Cardiac fibroblast (primary cell): Measurements from ENCODE around the gene SKI.
A peak's percentile ranks its signal among the peaks of the same experiment; 100 is the strongest.

Experiments
- DNase-seq, 2 donors: peaks; one replicate each; pipeline versions ENCODE4 v3.0.0 to v3.0.0-alpha.2; 2010; ENCODE audit warnings: low read depth in 2 of 2
- H3K4me3 ChIP-seq, 2 donors: replicated peaks in 1 of 2; 1 replicate in 1 of 2; 2 replicates in 1 of 2; pipeline ENCODE4 v1.5.1; 2011; ENCODE audit warnings: low read depth in 2 of 2, low read length in 2 of 2, mild to moderate bottlenecking in 2 of 2, moderate library complexity in 1 of 2
- CTCF ChIP-seq: IDR thresholded peaks from one replicate; pipeline ENCODE4 v1.5.1; 2011; ENCODE audit warnings: low read depth, mild to moderate bottlenecking, low read length, inconsistent platforms

Gene SKI

GRCh38 chr1:2194319-2194897 lies 33.7 kb upstream of the SKI start, which contains the start of gene FAAP20:
Gene FAAP20 (minus strand): TSS chr1:2194772. CDS start chr1:2194749, 23 bp downstream.
- no peak for TF ChIP-seq CTCF
- peak within 1 kb of the TSS; percentile 46 to 62 for H3K4me3 ChIP-seq
- peak; percentile 75 to 77 for DNase-seq

GRCh38 chr1:2194898-2195673 lies 33.0 kb upstream of the SKI start:
- DNase-seq: peak; percentile 90 to 91
- peak; percentile 83 for TF ChIP-seq CTCF
- H3K4me3 ChIP-seq: peak overlapping the region; percentile 42 to 62

- no peak overlapping the region for H3K4me3 ChIP-seq
- no peak for DNase-seq
- TF ChIP-seq CTCF: no peak
Observed at GRCh38 chr1:2195785-2196184, 32.3 kb upstream of the SKI start.

- DNase-seq: no peak
- TF ChIP-seq CTCF: no peak
- no peak overlapping the region for H3K4me3 ChIP-seq
Observed at GRCh38 chr1:2196901-2197638, 31.0 kb upstream of the SKI start.

GRCh38 chr1:2197707-2198165 lies 30.4 kb upstream of the SKI start:
- TF ChIP-seq CTCF: no peak
- DNase-seq: no peak
- no peak overlapping the region for H3K4me3 ChIP-seq

- TF ChIP-seq CTCF: no peak
- no peak for DNase-seq
- no peak overlapping the region for H3K4me3 ChIP-seq
Observed at GRCh38 chr1:2198571-2198970, 29.5 kb upstream of the SKI start.
